Stimulated activated CD8-positive, alpha-beta memory T cell treated with anti-CD3 and anti-CD28 coated beads, Interleukin-4, amount 100 ng/mL, for 4 hours (primary cell): ENCODE data around the gene PARD3B.

Experiments used
- DNase-seq, 2 donors: peaks; one replicate each; pipeline ENCODE4 v3.0.0-alpha.2; 2020; ENCODE audit warnings: low read depth in 2 of 2, low spot score in 1 of 2

The PARD3B gene

DNA sequence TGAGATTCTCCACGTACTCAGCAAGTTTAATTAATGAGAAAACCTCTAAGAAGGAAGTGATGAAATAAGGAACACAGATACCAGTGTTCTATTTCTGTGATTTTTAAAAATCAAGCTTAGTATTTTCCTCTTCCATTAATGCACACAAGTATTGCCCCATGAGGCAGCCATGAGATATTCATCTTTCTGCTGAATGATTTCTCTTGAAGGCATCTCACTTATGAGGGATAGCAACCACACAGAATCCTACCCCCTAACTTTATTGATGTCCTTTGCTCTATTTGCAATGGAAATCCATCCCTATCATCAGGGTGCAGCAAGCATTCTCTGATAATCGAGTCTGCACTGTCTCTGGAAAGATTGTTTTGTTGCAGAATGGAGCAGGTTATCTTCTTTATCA is 893.0 kb downstream of the PARD3B start:
- DNase-seq: no peak

DNA sequence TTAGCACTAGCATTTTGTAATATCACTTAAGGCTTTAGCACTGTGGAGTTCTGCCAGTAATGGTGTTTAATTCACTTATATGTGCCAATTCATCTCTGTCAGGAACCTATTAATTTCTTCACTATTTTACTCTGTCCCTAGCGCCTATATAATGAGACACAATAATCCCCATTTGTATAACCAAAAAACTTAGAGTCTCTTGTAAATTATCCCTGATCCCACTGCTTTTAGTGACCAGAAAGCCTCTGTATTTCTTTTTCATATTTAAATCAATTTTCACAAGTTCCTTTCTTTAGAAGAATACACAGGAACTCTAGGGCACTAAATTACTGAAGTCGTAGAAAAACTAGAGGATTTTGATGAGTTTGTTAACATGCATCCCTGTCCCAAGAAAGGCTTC is 894.3 kb downstream of the PARD3B start:
- DNase-seq: no peak

DNA sequence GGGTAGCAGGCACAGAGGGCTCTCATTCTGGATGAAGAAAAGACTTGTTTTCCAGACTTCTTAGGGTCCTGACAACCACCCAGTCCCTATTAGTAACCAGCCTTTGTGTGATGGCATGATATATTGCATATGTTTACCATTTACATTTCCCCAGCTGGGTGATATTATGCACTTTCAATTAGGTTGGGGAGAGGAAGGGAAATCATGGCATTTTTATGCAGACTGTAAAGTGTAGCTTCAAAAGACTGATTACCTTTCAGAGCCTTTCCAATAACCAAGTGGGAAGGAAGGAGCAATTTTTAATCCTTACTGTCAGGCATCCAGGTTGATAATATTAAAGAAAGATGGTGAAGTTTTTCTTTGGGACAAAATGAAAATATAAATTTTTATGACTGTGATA is 896.2 kb downstream of the PARD3B start:
- DNase-seq: no peak

DNA sequence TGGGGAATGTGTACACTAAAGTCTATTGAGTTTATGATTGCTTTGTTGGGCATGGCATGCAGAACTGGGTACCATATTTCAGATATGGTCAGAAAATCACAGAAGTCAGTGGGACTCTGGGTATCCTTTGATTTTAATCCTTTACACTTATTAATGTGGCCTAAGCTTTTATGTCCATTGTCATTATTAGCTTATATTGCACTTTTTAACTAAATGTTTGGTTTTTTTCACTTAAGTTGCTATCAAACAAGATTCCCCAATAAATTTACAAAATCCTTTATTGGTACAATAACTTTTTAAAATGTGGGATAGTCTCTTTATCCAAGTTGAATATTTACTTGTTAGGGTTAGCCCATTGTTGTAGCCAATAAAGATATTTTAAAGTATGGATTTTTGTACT is 902.9 kb downstream of the PARD3B start:
- DNase-seq: no peak

DNA sequence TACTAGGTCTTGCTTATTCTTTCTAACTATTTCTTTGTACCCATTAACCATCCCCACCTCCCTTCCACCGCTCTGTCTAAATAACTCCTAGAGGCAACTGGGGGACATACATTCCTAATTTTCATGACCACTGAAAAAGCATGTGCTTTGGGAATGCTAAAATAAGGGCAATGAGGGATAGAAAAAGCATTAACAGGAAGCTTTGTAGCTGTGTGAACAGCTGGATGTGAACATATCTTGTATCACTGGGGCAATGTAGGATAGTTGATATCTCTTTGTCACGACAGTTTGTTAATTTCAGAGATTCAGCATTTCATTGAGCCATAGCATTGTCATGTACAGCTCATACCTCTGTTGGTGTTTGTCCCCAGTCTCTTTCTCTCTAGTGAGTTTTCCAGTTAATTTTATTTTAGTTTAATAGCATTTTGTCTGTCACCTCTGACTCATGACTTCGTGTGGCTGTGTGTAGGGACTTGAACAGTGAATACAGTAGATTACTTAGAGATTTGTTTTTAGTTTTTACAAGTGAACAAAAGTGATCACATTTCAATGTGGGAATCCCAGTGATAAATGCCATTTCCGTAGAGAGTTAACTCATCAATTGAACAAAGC is 906.7 kb downstream of the PARD3B start:
- no peak for DNase-seq

DNA sequence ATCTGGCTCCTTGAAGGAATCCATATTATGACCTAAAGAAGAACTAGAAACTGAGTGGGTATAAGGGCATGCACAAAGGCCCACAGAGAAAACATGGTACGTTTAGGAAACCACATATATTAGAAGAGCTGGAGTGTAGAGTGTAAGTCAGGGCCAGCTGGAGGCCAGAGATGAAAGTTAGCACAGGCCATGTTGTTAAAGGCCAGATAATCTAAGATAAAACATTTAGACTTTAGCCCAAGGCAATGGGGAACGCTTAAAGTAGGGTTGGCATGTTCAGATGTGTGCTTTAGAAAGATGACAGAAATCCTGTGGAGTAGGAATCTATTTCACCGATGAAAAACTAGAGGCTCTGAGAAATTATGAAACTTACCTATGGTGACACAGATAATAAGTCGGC is 907.9 kb downstream of the PARD3B start:
- DNase-seq: no peak

DNA sequence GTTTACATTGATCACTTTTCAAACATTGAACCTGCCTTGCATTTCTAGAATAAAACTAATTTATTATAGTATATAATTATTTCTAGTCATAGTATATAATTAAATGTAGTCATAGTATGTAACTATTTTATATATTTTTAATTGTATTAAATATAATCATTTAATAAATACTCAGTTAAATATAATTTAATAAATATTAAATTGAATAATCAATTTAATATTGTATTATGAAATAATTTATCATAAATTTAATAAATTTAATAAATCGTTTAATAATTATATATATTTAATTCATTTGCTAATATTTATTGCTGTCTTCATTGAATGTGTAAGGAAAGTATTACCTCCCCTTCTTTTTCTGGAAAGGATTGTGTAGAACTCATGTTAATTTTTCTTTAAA is 911.4 kb downstream of the PARD3B start:
- no peak for DNase-seq

DNA sequence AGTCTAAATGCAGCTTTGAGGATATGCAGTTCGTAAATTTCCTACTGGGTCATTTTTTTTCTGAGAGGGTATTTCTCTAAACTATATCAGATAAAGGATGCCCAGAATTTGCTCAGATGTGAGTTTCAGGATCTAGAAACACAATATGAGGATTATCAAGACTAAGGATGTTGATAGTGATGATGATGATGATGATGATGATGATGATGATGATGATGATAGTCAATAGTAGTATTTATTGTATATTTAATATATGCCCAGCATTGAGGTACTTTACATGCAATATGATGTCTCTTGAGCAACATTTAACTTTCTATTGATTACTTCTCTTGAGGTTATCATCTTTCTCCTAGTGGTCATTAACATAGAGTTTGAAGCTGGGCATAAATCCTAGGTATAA is 914.9 kb downstream of the PARD3B start:
- DNase-seq: no peak

DNA sequence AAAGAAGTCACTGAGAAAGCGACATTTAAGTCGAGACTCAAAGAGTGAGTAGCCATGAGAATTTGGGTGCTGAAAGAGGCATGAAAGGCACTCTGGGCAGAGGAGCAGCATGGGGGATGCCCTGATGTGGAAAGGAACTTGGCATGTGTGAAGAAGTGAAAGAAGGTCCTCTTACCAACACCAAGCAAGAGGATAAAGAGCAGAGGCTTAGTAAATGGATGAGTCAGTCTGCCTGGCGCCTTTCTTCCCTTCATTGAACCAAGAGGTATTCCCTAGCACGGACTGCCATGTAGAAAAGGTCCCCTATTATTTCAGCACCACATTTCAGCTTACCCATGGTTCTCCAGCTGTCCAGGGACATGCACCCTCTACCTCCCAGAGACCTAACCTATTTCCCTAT is 915.9 kb downstream of the PARD3B start:
- no peak for DNase-seq

DNA sequence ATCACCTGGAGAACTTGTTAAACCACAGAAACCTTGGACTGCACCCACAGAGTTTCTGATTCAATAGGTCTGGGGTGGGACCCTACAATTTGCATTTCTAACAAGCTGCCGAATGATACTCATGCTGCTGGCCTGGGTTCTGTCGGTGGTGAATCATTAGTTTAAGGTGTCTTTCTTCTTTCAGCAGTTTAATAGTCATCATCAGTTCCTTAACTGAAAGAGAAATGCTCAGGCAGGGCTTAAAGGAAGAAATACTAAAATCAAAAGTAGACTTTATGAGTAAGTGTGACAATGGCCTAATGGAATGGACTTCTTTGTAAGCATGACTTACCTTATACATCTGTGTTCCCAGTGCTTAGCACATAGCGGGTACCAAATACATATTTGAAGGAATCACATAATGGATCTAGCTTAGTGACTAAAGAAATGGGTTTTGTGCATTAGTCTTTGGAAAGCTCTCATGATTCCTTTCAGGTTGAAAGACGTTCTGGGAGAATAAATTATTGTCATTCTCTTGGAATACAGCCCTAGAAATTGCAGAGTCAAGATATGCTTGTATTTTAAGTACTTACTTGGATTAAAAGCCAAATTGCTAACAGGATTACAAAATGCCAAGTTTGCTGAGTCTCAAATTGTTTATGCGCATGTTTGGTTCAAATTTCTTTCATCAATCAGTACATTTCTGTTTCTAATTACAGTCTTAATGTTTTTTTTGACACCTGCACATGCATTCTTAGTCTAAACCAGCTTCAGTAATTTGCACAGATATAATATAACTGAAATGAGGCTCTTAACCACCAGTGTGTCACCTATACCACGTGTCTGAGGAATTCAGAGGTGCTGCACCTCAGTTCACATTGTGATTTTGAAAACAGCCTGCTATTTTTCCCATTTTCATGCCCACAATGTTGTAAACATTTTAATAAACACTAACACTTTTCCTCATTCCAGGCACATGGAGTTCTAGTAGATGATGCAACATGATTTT is 916.7 kb downstream of the PARD3B start:
- no peak for DNase-seq

DNA sequence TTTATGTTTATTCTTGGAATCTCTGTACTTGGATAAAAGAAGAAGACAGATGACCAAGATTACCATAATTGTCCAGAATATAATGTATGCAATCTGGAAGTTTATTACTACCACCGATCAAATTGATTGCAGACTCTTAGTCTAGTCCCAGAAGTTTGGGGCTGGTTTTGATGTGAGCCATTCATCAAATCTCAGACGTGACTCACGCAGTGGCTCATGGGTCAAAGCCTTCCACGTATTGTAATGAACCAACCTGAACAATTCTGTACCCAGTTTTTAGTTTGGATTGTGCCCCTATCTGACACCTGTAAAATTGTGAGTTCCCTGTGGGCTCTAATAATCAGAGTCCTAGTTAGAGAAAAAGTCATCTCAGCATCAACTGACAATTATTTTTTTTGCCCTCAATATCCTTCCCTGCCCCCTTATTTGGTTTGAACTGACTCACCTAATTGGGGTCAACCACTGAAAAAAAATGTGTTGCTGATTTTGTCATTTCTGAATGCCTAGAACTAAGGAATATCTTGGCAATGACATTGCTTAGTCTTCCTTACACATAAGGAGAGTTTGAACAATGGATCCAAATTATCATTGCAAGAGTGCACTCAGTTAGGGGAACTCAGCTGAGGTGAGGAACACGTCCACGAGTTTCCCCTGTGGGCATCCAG is 917.5 kb downstream of the PARD3B start:
- no peak for DNase-seq

DNA sequence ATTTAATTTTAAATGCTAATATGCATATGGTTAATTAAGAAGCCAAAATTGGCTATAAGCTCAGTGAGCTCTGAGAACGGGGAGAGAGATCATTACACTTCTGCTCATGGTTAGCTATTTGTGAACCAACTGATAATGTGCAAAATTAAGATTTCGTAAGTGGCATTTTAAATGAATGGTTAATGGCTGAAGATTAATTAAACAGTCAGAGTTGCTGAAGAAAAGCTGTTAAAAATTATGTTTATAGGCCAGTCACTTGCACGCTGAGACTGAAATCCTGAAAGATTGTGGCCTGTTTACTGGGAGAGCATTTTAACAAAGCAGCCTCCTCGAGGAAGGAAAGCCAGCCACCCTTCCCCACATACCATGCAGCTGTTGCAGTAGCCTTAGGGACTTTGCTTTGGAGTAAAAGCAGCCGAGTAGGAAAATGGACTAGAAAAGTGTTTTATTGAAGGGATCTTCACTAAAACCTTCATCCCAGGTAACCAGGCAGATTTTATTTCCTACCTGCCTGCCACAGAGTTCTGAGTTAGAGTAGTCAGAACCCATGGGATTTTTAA is 918.3 kb downstream of the PARD3B start:
- DNase-seq: no peak

DNA sequence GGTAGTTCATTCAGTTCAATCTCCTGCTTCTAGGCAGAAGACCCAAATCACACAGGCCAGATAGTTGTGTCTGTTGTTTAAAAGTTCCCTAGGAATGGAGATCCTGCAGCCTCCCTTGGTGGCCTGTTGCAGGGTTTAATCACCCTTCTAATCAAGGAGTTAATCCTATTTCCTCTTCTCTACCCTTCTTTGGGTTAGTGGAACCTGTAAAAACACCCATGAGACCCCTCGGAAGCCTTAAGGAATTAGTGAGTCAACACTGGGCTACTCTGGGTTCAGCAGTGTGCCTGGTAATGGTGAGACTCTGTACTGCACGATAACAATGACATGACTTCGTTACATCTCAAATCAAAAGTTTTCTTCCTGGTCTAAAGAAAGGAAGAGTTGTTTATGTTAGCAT is 919.4 kb downstream of the PARD3B start:
- no peak for DNase-seq

DNA sequence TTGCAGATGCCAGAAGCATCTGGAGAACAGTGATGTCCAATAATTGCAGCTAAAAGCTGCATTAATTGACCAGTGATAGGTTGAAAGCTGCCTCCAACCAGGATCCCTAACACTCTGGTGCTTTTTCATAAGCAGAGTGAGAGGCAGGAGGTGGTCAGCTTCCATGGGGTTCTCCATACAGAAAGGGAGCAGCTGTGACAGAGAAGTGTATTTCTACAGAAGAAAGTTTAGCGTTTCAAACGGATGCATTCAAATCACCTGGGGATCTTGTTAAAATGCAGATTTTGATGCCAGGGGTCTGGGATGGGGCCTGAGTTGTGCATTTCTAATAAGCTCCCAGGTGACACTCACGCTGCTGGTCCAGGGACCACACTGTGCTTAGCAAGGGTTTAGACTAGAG is 920.5 kb downstream of the PARD3B start:
- DNase-seq: no peak

DNA sequence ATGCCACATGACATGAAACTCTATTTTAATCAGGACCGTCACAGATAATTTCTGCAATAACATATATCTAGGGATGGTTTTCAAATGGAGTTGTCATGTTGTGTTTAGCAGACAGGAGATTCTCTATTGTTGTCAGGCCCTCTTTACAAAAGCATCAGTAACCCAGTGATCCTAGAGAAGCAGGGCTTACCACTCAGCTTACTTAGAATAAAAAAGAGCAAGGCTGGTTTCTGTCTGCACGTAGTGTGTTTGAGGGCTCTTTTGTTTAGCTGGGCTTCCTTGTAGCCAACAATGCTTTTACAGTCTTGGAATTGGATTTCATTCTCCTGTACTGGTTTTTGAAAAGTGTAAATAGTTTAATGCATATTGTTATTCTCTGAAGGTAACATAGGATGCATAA is 926.5 kb downstream of the PARD3B start:
- DNase-seq: no peak

DNA sequence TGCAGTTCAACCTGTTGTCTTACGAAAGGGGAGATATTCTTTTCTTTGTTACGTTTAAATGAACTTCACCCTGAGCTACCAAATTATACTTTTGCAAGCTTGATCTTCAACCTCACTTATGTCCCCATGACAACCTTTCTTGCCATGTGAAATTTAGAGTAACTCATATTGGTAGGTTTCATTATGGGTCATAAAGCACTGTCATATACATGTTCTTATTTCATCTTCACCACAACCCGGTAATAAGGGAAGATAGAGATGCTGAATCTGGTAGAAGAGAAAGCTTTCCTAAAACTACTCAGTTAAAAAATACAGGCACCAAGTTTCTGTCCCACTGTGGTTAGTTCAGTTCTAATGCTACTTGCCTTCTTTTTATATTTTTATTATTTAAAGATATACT is 928.5 kb downstream of the PARD3B start:
- DNase-seq: no peak

DNA sequence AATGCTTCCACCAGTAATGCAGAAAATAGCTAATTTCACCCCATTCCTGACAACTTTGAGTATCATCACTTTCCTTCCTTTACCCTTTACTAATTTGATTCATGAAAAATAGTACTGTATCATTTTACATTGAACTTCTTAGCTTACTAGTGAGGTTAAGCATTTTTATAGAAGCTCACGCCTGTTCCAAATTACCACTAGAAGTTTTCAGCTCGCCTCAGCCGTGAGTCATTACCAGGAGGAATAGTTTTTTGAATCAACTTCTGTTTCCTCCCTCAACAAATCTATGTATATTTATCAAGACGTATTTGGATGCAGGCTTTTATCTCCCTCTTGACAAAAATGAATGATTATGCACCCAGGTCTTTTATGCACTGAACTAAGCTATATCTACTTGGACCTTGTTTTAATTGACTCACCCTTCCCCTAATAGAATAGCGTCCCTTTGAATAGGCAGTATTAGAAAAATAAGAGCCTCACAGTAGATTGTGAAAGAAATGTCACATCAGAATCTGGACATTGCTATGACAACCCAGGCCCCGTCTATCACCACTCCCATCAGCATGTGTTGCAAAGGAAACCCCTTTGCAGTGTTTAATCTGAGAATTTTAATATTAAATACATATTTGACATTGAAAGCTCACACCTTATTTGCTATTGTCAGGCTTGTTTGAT is 929.6 kb downstream of the PARD3B start:
- DNase-seq: no peak

DNA sequence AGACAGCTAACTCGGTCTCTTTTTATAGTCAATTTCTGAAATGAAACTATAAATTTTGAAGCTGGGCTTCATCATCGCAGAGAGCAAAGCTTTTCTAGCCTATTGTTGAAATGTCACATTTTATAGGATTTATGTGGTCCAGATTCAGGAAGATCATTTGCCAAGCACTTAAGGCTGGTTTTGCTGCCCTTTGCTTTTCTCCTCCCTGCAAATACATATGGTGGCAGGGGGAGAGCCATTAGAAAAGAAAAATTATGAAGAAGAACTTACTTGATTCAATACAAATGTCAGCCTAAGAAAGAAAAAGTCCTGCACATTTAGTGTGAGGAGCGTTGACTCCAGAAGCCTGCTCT is 930.1 kb downstream of the PARD3B start:
- DNase-seq: no peak

DNA sequence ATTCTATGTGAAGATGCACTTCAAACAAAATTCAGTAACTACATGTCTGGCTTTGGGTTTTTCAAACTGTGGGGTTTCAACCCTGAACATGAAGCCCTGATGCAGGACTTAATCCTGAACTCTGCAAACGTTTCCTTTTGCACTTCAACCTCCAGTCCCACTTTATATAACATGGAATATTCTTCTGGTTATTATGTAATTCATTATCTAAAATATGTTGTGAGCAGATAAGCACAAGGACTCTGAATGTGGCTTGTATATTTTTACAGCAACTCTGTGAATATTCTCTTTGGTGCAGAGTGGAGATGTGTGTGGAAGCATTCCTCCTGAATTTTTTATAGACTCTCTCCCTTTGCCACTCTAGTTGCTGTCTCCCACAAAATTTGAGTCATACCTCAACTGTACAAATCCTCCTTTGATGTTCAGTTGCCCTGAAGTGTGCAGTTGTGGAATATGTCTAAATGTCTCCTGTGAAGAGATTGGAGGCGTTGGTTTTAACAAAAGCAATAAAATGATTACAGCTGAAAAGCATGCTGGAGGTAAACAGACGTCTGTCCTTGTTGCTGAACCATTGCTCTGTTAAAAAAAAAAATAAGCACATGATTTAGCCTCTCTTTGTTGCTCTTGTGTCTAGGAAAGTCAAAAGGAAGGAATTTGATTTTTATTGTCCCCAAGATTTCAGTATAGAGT is 931.9 kb downstream of the PARD3B start:
- DNase-seq: no peak

DNA sequence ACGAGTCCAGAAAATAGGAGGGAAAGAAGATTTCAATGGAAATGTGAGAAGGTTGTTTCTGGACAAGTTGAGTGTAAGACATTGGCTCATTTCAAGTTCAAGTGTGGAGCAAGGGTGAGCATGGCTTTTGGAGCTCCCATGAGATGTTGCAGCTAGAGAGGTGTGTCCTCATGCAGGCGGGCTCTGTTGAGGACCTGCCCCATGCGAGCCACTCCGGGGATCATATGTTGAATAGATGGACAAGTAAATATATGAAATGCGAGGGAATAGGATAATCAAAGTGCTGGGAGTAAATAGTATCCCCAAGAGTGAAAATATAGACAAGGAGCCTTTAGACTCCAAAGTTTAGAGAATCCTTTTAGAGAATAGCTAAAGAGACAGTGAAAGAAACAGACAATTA is 936.6 kb downstream of the PARD3B start:
- DNase-seq: no peak
